Renal cortex interstitium (tissue), 11 donors: ENCODE results near the gene RNF26. TPM values are rescaled to one million over a fixed set of nuclear protein-coding genes. Genes with fewer than 3 reads are reported as not detected.
A peak's percentile ranks its signal among the peaks of the same experiment; 100 is the strongest.

ENCODE experiments used
- DNase-seq, 11 donors: peaks; one replicate each; pipeline ENCODE4 v3.0.0-alpha.2; 2013; ENCODE audit warnings: low read depth in 9 of 11, low spot score in 4 of 11; ENCODE audit errors: extremely low read depth in 1 of 11
- polyA plus RNA-seq, 3 donors: library from polyadenylated mRNA; unstranded; fragments of 120-200 nt; gene quantifications; one replicate each; pipeline ENCODE4 v1.2.1, GENCODE V29; 2013; ENCODE audit not compliant: insufficient read length in 3 of 3

RNF26 gene
- polyA plus RNA-seq, 3 donors = 29.3 to 35.8 (median 33.3) TPM

DNA sequence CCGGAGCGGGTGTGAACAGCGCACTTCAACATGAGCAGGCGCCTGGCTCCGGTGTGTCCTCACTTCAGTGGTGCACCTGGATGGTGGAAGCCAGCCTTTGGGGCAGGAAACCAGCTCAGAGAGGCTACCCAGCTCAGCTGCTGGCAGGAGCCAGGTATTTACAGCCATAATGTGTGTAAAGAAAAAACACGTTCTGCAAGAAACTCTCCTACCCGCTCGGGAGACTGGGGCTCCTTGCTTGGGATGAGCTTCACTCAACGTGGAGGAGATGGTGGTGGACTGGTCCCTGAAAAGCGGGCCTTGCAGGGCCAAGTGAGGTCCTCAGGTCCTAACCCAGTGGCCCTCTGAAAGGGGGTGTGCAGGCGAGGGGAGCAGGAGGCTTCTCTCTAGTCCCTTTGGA, 24.9 kb upstream of the RNF26 start:
- no peak for DNase-seq

DNA sequence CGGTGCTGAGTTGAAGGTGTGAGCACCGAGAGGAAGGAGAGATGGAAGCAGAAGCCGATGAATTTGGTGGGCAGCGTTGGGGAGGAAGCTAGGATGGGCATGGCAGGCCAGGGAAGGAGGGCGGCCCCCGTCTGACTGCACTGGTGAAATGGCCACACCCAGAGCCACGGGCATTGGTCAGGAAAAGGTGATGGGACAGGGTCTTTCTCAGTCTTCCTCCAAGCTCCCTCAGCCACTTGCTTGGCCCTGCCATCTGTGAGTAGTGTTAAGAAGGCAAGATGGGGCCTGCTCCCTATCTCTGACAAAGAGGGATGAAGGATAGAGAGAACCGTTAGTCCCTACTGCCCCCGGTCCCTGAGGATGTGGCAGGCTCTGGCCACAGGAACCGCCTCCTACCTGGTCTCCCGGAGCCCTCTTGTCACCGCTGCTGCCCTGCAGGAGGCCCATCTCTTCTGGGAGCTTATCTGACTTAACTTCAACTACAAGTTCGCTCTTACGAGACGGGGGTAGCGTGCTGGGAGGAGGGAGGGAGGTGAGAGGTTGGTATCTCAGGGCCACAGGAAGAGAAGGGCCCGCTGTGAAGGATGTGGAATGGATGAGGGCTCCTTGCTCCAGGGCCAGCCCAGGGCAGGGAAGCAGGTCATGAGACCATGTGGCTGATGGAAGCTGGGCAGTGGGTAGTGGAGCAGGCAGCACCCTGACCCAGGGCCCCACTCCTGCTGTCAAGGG, 24.2 kb upstream of the RNF26 start:
- no peak for DNase-seq

DNA sequence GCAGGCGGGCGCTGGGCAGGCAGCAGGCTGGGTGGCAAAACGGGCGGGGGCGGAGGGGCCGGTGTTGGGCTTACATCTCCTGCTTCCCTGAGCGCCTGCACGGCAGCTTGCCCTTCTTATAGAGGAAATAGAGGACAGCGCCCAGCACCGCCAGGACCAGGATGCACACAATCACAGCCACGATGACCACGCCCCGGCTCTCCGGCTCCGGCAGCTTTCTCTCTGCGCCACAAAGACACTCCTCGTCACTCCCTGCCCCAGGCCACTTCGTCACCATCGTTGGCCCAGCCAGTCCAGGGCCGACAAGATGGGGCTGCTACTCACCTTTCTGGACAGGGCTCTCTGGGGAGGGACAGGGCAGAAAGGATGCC, 23.7 kb upstream of the RNF26 start:
- DNase-seq = no peak

DNA sequence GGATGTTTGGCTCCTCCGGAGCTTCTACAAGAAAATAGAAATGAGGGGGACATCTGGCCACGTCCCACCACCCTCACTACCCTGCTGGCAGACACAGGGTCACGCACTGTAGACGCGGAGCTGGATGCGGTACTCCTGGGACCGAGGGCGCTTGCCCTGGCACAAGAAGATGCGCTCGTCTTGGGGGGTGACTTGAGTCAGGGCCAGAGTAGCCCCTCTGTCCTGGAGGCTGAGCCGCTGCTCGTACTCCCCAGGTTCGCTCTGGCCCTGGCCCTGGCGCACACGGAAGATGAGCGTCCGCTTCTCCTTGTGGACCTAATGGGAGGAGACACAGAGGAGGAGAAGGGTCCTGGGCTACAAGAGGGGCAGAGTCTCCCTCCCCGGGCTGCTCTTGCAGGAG, 19.6 kb upstream of the RNF26 start:
- no peak for DNase-seq

DNA sequence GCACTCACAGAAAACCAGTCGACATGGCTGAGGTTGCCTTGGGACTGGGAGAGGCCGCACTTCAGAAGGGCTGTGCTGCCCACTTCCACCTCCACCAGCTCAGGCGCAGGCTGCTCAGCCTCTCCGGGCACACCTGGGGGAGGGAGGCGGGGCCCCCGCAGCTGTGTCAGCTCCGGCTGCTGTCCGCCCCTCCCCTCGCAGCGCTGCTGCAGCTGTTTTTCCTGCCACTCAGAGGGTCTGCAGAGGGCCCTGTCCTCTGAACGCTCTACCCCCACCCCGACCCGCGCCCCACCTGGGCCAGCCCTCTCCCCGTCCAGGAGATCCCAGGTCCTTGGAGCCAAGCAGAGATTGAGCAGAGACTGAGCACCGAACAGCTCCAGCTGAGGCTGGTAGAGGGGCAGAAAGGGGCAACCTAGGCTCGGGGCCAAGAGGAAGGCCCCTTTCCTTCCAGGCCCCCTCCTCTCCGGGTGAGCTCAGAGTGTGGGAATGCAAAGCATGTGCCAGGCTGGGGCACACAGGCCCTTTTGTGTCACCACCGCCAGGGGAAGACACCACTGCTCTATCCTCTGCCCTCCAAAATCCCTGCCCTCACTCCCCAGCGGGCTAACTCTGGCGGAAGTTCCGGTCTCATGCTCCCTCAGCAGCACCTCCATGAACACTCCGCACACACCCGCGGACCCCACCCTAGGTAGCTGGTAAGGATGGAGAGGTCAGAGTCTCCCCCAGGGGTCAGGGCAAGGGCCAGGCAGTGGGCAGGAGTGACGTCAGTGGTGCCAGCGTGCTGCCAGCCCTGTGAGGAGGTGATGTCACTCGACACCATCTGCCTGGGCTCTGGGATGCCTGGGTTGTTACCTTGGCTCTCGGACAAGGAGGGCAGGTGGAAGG, 19.0 kb upstream of the RNF26 start:
- no peak for DNase-seq

DNA sequence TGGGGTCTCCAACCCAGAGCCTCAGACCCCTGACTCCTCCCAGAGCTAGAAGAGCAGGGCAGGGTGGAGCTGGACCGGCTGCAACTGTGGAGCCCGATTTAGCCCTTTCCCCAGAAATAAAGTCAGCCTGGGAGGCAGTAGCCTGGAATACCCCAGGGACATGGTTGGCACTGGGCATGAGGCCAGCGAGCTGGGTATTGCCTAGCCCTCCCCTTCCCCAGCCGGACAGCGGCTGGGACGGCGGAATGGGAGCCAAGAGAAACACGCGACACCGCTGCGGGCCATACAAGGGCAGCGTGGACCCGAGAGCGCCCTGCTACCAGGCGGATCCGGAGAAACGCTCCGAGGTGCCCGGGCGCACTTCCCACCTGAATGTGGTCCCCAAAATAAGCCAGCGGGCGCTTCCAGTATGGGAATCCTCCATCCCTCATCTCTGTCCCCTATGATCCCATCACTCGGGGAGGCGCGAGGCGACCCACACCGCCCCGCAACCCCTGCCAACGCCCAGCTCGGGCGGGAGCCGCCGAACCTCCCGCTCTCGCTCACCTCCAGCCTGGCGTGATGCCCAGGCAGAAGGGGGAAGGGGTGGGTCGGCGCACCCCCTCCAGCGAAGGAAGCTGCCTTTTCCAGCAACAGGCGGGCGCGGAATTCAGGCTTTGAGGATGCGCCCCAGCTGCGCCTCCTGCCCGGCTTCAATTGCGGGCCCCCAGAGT, 18.2 kb upstream of the RNF26 start:
- DNase-seq = no peak

DNA sequence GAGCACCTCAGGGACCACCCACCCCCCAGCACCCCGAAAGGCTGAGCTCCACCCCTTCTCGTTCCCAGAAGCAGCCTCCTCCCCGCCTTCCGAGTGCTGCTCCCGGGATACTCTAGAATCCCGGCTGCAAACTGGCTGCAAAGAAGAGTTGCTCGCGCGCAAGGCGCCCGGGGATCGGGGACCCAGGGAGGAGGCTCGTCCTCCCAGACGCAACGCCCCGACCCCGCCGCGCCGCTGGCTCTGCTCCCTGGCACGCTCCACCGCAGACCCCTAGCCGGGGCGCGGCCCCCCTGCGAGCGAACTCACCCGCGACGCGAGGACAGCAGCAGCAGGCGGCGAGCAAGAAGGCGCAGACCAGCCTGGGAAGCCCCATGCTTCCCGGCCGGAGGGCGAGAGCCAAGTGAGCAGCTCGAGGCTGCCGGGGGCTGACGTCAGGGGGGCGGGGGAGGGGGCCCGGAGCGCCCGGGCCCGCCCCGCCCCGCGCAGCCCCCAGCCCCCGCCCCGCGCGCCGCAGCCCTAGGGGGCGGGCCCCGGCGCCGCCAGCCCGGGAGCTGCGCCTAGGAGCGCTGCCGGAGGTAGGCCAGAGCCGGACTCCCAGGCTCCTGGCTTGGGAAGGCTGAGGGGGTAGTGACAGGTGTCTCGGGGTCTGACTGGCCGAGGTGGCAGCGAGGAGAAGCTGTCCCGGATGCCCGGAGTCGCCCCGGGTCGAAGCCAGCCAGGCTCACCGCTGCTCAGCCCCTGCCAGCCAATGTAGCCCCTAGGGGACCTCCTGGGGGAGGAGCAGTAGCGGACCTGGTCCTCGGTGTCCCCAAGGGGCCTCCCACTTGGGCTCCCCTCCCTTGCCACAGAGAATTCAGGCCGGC, 17.4 kb upstream of the RNF26 start, which contains the start of gene MCAM:
TSS of gene MCAM (minus strand) at position 402 of the 863 bp plus-strand sequence. CDS start at position 373, 29 bp downstream.
- peak in 1 of 11 donors; percentile 38 for DNase-seq

DNA sequence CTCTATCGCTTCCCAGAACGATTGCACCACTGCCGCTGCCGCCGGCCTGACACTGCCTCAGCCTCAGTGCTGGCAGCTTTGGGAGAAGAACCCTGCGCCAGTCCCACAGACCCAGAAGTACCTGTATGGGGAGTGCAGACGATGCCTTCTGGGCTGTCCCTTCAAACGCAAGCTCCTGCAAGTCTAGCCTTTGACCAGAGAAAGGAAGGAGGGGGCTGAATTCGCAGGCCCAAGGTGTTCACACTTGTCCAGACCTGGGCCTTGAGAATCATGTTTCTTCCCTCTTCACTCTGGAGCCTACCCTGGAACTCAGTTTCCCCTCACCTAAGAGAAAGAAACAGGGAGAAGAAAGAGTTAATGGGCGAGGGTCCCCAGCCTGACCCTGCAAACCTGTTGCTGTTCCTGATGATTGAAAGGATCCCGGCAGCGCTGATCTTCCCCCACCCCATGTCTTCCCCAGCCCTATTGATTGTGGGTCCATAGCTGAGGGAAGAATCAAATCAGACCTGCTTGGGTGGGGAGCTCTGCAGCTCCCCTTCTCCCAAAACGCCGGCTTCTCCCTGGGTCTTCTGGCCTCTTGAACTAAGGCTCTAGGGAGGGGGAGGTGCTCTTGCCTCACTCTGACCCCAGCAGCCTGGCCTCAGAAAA, 16.6 kb upstream of the RNF26 start:
- no peak for DNase-seq

DNA sequence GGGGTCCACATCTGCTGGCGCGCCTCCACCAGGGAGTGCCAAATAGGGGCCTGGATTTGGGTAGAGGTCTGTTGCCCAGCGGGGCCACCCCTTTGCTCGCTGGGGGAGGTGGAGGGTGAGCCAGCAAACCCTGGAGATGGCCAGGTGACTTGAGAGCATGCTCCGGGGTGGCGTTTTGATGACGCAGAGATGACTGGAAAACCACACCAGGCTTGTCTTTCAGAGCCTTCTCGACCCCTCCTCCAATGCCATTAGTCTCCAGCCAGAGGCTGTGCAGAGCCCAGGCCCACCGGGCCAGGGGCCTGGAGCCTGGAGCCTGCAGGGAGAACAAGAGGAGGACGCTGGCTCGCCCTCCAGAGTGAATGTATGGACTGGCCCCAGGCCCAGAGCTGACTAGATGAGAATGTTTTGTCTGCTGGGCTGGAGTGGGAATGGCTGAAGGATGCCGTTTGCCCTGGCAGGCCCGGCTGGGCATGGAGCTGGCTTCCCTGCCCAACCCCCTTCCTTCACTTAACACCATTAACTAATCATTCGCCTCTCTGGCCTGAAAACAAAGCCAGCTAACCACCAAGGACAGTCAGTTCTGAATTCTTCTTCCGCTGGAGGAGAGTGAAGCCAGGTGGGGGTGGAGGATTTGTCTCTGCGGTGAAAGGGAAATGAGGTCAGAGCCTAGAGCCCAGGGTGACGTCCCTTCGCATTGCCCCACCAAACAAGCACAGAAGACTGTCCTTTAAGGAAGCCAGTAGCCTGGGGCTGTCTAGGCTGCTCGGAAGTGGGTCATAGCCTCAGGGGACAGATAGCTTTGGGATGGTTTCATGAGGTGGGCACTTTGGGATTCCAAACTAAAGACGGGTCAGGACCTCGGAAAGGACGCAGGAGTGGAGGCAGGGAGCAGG, 15.8 kb upstream of the RNF26 start:
- DNase-seq = no peak

DNA sequence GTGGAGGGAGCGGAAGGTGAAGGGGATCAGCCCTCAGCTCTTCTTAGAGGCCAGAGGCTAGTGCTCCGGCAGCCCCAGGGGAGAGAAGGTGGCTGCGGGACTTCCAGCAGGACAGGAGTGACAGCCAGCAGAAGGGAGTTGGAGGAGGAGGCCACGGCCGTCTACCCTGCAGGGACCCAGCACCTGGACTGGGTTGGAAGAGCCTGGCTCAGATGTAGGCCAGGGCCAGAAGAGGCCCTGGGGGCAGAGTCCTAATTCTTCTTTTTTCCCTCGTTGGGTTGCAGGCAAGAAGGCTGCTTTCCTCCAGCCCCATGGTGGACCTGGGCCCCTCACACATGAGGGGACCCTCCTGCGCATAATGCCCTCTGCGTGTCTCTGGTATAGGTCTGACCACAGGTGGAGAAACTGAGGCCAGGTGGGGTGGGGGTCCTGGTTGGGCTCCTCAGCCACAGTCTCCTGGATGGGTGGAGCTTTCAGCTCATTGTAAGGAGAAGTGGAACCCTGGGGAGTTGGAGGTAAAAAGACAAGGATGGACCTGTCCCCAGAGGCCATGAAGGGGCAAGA, 15.1 kb upstream of the RNF26 start:
- no peak for DNase-seq

DNA sequence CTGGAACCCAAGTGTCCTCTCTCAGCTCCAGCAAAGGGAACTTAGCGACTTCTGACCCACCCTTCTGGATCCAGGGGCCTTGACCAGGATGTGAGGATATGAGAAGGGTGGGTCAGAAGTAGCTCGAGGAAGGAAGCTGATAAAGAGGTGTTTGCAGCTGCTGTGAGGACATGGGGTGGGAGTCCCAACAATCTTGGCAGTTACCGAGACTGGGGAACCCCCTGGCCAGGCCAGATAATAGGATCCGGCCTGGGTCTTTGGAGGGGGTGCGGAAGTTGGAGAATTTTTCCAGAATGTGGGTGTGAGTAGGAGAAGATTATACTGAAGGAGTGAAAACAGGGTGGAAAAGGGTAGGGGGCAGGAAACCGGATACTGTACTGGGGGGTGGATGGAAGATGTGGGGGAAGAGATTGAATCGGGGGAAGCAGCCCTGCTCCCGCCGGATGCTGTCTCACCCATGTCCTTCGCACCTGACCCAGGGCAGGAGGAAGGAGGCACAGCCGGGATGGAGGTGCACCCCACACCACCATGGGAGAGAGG, 14.6 kb upstream of the RNF26 start:
- no peak for DNase-seq

DNA sequence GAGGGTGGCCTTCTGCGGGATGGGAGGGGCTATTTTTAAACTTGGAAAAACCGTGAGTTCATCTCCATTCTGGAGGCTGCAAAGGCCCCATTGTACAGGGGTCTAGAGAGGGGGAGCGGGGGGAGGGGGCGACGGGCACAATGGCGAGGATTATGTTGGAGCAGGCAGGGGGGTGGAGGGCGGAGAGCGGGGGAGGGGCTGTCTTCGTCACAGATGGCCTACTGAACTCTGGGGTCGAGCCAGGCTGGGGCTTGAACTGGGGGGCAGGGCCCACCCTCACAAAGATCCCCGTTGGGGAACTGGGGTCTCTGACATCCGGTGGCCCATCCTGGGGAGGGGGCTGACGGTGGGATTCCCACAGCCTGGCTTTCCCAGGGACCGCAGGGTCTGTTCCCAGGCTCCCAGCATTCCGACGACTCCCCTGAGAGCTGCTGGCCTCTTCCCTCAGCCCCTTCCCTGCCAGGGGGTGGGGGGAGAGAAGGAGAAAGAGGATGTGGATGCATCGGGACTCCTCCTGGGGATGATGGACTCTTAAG, 14.0 kb upstream of the RNF26 start:
- DNase-seq = no peak

DNA sequence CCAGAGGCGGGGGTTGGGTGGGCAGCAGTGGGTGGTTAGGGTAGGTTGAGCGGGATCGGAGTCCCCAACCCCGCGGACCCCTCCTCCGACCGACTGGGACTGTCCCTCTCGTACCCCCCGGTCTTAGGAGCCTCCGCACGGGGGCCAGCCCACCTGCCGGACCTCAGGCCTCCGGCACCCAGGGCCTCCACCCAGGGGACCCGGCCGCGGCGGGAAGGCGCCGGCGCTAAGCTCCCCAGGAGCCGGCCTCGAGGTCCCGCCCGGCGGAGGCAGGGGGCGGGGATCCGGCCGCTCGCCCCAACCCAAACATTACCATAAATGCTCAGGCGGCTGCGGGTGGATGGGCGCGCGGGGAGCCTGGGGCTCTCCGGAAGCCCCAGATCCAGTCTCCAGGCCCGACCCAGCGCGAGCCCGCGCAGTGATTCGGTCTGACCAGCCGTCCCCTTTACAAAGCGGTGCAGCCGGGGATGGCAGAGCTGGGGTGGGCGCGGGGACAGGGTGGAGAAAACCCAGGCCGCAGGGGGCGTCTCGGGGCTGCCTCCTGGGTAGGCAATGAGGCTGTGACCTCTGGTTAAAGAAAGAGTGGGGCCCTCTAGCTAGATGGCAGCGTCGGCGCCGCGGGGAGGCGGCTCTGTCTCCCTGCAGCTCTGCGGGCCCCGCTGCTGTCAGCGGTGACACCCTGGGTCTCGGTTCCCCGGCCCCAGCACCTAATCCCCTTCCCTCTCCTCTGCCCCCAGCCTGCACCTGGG, 13.4 kb upstream of the RNF26 start:
- peak in 1 of 11 donors; percentile 56 for DNase-seq

DNA sequence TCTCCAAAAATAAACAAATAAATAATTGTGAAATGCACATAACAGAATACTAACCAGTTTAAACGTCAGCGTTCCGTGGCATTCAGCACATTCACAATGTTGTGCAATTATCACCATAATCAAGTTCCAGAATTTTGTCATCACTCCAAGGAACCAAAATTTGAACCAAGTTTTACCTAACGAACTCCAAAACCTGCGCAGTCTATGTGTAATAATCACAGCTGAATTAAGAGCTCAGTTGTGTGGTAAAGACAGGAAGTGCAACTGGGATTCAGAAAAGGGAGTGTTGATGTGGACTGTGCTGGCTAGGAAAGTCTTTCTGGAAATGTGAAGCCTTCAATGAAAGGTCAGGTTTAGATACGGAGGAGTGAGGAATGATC, 12.0 kb upstream of the RNF26 start:
- no peak for DNase-seq

DNA sequence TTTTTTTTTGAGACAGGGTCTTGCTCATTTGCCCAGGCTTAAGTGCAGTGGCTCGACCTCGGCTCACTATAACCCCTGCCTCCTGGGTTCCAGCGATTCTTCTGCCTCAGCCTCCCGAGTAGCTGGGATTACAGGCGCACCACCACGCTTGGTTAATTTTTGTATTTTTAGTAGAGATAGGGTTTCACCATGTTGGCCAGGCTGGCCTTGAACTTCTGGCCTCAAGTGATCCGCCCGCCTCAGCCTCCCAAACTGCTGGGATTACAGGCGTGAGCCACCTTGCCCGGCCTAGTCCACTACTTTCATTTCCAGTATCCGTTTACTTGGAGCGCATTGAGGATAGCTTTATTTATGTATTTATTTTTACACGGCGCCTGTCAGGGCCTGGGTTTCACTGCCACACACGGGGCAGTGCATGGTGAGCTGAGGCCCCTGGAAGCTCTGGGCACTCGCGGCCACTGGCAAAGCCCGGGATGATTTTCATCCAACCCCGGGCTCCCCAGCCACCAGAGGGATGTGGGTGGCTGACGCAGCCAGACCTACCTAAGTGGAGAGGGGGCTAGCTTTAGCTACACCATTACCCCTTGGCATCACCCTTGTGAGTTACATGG, 11.3 kb upstream of the RNF26 start:
- no peak for DNase-seq
